AG09309 (cell line): Measurements from ENCODE around the gene GRN.
"Not testable (repeated sequence)": the region's sequence is repeated elsewhere in the genome, so short reads cannot be mapped to it uniquely, and the experiment has no call there.

ENCODE experiments used
- DNase-seq: peaks from one replicate; pipeline ENCODE4 v3.0.0-alpha.2; 2010; ENCODE audit warnings: low read depth
- H3K4me3 ChIP-seq: 2 replicates; pipeline ENCODE4 v1.5.1; 2011; ENCODE audit warnings: mild to moderate bottlenecking, low read depth, low read length, moderate library complexity; ENCODE audit not compliant: control insufficient read depth
- TF ChIP-seq, protein P1 (sequence below): IDR thresholded peaks from 2 replicates; pipeline ENCODE4 v1.5.1; 2011; ENCODE audit warnings: mild to moderate bottlenecking, low read depth, low read length, inconsistent platforms; ENCODE audit not compliant: insufficient read depth, control insufficient read depth; ENCODE audit errors: missing control alignments

GRN gene

DNA sequence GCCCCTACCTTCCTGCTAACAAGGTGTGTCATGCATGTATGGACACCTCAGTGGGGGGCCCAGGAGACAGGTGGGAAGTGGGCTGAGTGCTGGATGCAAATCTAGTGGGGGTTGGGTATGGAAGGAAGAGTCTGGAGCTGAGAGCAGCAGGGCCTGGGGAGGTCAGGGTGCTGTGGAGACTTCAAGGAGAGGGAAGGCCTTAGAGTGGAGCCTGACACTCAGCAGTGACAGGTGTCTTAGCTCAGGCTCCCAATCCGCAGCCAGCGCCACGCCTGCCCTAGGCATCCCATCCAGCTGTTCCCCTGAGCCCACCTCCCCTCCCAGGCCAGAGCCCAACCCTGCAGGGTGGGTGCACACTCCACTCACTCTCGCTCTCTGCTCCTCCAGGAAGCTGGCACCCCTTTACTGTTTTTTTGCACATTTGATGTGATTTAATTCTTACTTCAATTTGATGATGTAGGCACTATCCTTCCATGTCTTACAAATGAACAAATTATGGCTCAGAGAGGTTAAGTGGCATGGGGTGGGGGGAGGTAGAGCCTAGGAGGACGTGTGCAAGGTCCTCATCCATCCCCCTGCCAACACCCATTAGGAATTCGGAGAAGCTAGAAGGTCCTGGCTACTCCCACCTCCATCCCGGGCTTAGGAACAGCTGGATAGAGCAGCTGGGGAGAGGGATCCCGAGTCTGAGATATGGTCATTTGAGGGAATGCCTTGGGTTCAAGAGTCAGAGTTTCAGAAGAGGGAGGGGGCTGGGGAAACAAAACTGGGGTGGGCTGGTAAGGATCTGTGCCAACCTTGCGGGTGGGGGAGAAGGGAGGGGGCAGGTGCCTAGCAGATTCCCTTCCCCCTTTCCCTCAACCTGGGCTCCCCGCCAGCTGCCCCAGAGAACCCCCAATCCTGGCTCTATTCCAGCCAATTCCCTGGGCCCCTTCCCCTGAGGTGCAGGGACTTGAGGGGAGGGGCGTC, 16.5 kb downstream of the GRN start:
- DNase-seq = no peak
- TF ChIP-seq, protein P1, sequence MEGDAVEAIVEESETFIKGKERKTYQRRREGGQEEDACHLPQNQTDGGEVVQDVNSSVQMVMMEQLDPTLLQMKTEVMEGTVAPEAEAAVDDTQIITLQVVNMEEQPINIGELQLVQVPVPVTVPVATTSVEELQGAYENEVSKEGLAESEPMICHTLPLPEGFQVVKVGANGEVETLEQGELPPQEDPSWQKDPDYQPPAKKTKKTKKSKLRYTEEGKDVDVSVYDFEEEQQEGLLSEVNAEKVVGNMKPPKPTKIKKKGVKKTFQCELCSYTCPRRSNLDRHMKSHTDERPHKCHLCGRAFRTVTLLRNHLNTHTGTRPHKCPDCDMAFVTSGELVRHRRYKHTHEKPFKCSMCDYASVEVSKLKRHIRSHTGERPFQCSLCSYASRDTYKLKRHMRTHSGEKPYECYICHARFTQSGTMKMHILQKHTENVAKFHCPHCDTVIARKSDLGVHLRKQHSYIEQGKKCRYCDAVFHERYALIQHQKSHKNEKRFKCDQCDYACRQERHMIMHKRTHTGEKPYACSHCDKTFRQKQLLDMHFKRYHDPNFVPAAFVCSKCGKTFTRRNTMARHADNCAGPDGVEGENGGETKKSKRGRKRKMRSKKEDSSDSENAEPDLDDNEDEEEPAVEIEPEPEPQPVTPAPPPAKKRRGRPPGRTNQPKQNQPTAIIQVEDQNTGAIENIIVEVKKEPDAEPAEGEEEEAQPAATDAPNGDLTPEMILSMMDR = no peak
- H3K4me3 ChIP-seq = no peak overlapping the region

DNA sequence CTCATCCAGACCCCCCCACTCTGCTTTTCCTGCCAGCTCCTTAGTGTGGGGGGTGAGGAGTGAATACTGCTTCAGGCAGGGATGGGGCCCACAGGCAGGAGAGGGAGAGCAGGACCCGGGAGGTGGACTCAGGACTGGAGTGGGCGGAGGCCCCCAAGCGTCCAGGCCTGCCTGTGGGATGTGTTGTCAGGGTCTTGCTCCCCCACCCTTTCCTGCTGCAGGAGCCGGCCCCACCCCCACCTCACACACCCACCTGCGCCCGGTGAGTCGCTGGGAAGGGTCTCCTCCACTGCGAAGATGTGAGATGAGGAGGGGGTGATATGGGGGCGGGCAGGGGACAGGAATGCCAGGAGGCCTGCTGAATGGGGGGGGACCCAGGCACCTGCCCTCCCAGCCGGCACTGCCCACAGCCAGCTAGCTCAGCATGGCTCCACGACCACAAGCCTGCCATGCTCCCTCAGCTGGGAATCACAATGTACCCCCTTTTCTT, 17.4 kb downstream of the GRN start:
- peak overlapping the region; percentile 87 for H3K4me3 ChIP-seq
- DNase-seq = no peak
- TF ChIP-seq, protein P1 = no peak

DNA sequence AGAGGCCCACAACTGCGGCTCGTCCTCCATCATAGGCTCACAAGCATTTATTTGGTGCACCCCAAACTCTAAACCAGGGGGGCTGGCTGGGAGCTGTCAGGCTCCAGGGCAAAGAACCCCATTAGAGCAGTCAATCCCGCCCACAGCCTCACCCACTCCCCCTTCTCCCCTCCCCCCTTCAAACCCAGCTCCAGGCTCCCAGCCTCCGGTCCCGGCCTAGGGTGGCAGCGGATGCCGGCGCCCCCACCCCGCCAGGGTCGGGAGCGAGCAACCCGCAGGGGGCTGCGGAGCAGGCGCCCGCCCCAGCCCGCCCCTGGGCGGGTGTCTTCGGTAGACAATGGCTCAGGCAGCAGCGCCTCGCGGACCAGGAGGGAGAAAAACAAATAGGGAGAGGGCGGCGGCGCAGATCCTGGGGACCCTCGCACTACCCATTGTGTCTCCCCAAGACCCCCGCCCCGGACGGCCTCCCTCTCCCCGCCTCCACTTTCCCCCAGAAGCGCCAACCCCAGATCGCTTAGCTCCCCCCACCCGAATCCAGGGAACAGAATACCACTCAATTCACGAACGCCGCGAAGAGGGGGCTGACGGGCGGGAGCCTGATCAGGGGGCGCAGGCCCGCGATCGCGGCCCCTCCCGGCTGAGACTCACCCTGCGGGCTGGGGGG, 18.0 kb downstream of the GRN start:
- no peak for DNase-seq
- H3K4me3 ChIP-seq = peak overlapping the region; percentile 87
- TF ChIP-seq, protein P1 = no peak

DNA sequence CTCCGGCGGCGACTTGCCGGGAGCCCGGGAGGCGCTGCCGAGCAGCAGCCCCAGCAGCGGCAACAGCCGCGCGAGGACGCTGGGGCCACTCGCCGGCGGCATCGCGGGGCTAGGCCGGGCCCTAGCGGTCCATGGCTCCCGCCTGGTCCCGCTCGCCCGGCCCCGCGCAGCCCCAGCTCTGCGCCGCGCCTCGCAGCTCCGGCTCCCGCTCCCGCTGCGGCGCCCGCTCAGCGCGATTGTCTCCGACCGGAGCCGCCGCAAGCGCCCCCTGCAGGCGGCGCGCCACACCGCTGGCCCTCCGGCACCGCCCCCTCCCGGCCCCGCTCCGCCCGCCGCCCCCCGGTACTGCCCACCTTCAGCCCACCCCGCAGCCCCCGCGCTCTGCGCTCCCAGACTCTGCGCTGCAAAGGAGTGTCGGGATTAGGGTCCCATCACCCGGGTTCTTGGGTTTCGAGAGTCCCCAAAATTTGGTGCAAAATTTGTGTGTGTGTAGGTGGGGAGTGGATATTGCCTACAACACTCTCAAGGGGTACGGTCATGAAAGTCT, 18.6 kb downstream of the GRN start, which contains the start of gene FAM171A2:
FAM171A2 (minus strand) TSS at position 241 of the 547 bp plus-strand sequence; CDS start at position 102, 139 bp downstream.
- H3K4me3 ChIP-seq = peak within 1 kb of the TSS; percentile 87
- no peak for DNase-seq
- TF ChIP-seq, protein P1 = peak; percentile 45

DNA sequence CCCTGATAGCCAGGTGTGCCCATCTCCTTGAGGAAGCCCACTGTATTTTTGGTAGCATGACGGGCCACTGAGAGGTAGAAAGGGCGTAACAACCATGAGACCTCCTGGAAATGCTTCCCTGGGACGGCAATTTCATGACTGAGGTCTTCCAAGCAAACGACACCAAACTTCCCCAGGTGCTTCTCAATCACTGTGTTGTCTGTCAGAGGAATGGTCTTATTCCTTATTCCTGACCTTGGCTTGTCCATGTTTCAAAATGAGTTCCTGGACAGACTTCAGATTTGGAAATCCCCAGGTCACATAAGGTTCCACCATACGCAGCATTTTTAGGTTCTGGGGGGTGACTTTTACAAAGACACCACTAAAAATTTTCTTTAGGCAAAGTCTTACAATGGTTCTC, 19.9 kb downstream of the GRN start:
- not testable (repeated sequence) for DNase-seq, H3K4me3 ChIP-seq

DNA sequence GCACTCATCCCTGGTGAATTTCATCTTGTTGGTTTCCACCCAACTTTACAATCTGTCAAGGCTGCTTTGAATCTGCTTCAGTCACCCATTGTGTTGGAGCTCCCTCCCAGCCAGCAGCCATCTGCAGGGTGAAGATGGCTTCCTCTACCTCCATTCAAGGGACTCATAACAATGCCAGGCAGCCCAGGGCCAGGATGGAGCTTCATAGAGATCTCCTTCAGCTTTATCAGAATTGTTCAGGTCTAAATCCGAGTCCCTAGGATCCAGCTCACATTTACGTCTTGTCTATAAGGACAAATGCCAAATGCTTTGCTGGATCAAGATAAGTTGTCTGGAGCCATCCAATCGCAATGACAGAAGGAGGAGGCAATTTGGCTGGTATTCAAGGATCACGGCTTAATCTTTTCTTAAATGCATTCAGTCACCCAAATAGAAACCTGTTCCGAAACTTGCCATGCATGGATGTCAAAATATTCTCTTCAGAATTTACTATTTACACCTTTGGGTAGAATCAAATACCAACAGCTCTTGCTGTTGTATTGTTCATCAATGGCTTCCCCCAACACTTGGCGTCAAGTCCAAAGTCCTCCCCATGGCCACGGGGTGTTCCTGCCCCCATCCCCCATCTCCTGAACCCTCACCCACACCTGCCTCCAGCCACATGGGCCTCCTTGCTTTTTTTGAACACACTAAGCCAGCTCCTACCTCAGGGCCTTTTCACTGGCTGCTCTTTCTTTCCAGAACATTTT, 22.3 kb downstream of the GRN start:
- no peak overlapping the region for H3K4me3 ChIP-seq
- DNase-seq = no peak
- TF ChIP-seq, protein P1 = no peak

DNA sequence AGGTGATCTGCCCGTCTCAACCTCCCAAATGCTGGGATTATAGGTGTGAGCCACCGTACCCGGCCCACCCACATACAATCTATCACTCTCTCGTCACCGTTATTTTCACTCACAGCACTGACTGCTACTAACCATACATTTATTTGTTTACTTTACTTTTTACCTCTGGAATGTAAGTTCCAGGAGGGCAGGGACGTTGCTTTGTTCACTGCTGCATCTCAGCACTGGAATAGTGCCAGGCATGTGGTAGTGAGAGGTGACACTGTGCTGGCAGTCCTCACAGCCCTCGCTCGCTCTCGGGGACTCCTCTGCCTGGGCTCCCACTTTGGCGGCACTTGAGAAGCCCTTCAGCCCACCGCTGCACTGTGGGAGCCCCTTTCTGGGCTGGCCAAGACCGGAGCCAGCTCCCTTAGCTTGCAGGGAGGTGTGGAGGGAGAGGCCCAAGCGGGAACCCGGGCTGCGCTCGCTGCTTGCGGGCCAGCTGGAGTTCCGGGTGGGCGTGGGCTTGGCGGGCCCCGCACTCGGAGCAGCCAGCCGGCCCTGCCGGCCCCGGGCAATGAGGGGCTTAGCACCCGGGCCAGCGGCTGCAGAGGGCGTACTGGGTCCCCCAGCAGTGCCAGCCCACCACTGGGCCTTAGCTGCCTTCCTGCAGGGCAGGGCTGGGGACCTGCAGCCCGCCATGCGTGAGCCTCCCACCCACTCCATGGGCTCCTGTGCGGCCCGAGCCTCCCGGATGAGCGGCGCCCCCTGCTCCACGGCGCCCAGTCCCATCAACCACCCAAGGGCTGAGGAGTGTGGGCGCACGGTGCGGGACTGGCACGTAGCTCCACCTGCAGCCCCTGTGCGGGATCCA, 23.5 kb downstream of the GRN start:
- not testable (repeated sequence) for H3K4me3 ChIP-seq, DNase-seq

DNA sequence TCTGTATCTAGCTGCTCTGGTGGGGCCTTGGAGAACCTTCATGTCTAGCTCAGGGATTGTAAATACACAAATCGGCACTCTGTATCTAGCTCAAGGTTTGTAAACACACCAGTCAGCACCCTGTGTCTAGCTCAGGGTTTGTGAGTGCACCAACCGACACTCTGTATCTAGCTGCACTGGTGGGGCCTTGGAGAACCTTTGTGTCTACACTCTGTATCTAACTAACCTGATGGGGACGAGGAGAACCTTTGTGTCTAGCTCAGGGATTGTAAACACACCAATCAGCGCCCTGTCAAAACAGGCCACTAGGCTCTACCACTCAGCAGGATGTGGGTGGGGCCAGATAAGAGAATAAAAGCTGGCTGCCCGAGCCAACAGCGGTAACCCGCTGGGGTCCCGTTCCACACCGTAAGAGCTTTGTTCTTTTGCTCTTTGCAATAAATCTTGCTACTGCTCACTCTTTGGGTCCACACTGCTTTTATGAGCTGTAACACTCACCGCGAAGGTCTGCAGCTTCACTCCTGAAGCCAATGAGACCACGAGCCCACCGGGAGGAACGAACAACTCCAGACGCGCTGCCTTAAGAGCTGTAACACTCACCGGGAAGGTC, 24.4 kb downstream of the GRN start:
- DNase-seq, H3K4me3 ChIP-seq: not testable (repeated sequence)
